Vagina (tissue), 2 donors: ENCODE data around the gene ZNF287.

Experiments used
- CTCF ChIP-seq, 3 experiments: fragments of 450-650 bp in 2 of 3; fragments of 200-600 bp in 1 of 3; sonication (generic) in 1 of 3; IDR thresholded peaks; one replicate each; pipeline ENCODE4 v1.5.1; 2017 to 2019; ENCODE audit warnings: antibody characterized with exemption in 3 of 3, mild to moderate bottlenecking in 2 of 3, moderate library complexity in 2 of 3
- POLR2A ChIP-seq, 2 donors: fragments of 450-650 bp; IDR thresholded peaks; one replicate each; pipeline ENCODE4 v1.6.1; 2017; ENCODE audit warnings: antibody characterized with exemption in 2 of 2, mild to moderate bottlenecking in 2 of 2, moderate library complexity in 2 of 2

GRCh38 chr17:16552637-16553045 is 16.4 kb downstream of the ZNF287 start:
- no peak for TF ChIP-seq POLR2A (IDR thresholded peaks at IDR 0.05)
- no peak for TF ChIP-seq CTCF (IDR thresholded peaks at IDR 0.05)
